Suppressor macrophage treated with lipopolysaccharide for 1 hour (primary cell): Measurements from ENCODE around the gene GALNT8.
"Not testable (repeated sequence)": the region's sequence is repeated elsewhere in the genome, so short reads cannot be mapped to it uniquely, and the experiment has no call there.

Source experiments
- DNase-seq, 3 donors: peaks; one replicate each; pipeline ENCODE4 v3.0.0-alpha.2; 2020 to 2022

The GALNT8 gene, protein sequence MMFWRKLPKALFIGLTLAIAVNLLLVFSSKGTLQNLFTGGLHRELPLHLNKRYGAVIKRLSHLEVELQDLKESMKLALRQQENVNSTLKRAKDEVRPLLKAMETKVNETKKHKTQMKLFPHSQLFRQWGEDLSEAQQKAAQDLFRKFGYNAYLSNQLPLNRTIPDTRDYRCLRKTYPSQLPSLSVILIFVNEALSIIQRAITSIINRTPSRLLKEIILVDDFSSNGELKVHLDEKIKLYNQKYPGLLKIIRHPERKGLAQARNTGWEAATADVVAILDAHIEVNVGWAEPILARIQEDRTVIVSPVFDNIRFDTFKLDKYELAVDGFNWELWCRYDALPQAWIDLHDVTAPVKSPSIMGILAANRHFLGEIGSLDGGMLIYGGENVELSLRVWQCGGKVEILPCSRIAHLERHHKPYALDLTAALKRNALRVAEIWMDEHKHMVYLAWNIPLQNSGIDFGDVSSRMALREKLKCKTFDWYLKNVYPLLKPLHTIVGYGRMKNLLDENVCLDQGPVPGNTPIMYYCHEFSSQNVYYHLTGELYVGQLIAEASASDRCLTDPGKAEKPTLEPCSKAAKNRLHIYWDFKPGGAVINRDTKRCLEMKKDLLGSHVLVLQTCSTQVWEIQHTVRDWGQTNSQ

DNA sequence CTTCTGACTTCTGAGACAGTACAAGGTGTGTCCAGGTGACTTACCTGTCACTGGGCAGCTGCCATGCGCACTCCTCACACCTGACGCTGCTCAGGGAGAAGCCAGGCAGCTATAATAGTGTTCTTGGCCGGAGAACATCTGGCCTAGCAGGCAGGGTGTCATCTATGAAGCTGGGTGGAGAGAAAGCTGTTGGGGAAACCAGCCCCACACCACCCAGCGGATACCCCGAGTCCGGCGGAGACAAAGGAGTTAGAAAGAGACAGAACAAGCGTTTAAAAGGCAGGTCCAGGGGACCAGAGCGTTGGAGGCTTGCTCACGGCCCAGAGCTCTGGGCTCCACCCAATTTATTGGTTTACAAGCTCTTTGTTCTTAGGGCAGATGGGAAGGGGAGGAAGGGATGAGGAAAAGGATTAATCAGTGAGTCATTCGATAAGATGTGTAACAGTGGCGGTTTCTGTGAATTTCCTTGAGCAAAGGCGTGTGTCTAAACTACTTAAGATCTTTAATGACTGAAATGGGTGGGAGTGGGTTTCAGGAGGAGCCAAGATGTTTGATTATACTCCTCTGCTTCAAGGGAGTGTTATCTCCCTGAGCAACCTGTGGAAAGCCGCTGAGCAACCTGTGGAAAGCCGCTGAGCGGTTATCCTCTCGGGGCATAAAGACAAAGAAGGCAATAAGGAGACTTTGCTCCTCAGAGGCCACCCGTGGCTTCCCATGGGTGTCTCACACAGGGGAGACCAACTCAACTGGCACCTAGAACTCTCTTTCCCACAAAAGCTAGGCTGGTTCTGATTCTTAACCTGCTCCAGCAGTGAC, at the start of gene GALNT8:
Gene GALNT8, plus strand, starts transcription at position 580 of the 816 bp plus-strand sequence. CDS start 278 bp downstream, outside the sequence.
- no peak for DNase-seq

DNA sequence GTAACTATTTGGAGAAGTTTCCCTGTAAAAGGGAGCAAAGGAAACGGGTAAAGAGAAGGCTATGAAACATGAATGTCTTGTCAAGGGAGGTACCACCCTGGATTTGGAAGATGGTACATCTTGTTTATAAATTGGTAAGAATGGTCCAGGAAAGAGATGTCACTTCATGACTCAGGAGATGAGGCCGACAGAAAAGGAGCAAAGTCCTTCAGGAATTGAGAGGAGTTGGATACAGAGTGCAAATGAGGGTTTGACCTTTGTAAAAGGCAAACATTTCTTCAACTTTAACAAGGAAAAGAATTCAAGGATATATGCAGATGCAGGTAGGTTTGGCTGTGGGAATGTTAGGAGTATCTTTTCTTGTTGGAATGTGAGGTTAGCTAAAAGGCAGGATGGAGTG, 40.5 kb upstream of the GALNT8 start:
- DNase-seq = no peak

DNA sequence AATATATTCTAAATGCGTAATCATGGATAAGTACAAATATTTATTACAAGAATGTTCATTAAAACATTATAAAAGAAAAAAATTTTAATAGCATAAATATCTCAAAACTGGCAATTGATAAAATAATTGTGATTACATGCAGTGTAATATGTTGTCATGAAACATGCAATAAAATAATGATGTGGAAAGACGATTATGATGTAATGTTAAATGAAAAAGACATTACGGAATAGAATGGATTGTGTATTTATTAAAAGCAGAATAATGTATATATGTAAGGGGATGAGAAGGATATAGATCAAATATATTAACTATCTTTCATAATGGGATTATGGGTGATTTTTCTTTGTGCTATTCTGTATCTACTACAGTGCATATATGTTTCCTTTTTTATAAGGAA, 38.5 kb upstream of the GALNT8 start:
- no peak for DNase-seq

DNA sequence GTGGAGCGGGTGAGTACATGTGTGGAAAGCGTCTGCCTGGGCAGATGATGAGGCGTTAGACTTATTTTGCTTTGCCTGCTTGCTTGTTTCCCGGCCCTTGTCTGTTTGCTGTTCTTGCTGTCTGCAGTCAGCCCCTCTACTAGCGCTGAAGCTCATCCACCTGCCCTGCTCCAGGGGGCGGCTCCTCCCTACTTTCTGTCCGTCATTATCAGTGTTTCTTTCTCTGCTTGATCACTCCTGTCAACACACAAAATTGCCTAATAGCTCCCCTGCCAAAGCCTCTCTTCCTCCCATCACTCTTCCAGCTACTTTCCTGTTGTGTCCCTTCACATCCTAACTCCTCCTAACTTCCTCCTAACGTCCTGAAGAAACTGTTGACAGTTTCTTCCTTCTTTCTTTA, 34.9 kb upstream of the GALNT8 start:
- no peak for DNase-seq

DNA sequence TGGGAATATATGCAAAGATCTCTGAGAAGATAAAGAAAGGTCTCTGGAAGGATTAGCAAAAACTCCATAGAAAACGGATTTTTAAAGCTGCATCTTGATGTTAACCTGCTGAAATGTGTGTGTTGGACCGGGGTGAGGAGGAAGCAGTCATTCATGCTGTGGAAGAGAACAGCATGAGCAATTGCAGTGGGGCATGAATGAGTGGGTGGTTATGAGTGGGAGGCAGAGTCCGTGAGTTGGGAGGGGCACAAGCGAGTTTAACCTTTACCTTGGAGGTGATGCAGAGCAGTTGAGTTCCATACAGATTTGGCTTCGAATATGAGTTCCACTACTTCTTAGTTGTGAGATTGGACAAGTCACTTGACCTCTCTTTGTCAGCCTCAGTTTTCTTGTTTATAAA, 29.4 kb upstream of the GALNT8 start:
- DNase-seq = no peak

DNA sequence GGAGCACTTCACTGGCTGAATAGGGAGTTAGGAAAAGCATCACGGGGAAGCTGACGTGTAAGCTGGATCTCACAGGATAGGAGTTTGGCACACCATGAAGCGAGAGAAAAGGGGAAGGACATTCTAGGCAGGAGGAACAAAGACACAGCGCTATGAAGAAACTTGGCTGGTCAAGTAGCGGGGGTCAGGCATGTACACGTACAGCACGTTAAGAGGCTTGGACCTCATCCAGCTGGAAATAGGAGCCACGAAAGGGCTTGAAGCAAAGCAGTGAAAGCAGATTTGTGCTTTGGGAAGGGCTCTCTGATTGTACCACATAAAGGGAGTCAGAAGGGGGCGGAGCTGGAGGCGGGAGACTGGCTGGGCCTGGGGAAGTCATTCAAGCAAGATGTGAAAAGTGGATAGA, 19.6 kb upstream of the GALNT8 start:
- no peak for DNase-seq

DNA sequence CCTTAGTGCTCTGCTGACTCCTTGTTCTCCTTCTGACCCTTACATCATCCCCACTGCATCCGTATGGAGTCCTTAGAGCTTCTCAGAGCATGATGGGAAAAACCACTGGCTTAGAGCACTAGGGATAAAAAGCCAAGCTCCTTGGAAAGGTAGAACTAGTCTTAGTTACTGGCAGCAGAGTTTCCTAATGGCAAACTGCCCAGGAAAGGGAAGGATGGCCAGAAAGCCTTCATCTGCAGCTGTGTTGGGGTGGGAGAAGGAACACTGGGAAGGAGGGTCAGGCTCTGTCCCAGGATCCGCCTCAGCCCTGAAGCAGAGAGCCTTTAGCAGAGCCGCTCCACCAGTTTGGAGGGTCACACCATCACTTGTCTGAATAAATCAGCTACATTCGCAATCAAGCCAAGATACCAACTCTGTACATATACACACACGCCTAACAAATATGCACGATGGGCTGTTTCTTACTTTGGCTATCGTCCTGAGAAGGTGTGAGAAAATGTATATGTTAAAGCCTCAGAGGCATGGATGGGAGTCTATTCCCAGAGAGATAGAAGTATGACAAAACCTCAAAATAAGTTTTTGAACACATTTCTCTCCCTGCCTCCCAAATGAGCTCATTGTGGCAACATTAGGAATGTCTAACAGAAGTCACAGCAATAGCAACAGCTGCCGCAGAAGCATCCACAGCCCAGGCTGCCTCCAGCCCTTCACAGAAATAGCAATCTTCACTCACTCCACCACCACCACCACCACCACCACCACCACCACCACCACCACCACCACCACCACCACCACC, 18.6 kb upstream of the GALNT8 start:
- no peak for DNase-seq

DNA sequence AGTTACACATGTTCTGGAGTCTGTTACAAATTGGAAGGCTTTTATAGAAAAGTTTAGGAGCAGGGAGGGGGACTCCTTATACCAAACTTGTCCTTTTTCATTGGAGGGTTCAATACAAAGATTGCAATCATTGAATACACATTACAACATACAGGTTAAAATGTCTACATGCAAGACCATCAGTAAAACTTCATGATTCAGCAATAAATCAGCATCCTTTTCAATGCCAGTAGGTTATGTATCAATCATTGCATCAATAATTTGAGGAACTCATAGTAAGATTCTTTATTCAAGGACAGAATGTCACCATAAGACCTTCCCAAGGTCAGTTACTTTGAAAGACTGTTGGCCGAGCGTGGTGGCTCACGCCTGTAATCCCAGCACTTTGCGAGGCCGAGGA, 16.5 kb upstream of the GALNT8 start:
- DNase-seq = no peak

DNA sequence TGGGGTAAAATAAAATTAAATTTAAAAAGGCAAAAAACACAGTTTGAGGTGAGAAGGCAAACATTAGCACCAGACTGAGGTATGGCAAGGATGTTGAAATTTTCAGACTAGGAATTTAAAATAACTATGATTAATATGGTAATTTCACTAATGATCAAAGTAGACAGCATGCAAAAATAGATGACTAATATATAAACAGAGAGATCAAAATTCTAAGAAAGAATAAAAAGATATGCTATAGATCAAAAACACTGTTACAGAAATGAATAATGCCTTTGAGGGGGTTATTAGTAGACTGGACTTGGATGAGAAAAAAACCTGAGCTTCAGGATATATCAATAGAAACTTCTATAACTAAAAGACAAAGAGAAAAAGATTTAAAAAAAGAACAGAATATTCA, 14.4 kb upstream of the GALNT8 start:
- no peak for DNase-seq

DNA sequence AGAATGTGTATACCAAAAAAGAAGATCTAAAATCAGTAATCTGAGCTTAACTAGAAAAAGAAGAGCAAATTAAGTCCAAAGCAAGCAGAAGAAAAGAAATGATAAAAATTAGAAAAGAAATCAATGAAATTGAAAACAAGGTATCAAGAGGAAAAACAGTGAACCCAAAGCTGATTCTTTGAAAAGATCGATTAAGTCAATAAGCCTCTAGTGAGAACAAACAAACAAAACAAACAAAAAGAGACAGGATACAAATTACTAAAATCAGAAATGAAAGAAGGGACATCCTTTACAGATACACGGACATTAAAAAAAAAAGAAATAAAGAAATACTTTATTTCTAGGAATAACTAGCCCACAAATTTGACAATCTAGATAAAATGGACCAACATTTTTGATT, 12.9 kb upstream of the GALNT8 start:
- DNase-seq = no peak

DNA sequence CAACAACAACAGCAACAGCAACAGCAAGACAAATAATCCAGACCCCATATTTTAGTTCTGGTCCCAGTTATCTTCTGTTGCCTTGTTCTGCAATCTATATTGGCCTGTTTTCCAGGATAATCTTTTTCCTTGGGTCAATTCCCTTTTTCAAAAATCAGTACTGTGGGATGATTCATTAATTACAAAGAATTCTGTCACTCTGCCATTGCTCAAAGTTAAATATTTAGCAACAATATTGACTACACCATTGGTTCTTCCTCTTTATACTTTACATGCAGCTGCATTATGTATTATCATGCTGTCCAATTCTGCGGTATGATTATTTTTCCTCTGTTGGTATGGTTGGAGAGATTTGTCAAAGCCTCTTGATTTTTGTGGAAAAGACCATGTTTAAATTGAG, 10.1 kb upstream of the GALNT8 start:
- DNase-seq = peak; percentile 6 to 43 (median 33)

DNA sequence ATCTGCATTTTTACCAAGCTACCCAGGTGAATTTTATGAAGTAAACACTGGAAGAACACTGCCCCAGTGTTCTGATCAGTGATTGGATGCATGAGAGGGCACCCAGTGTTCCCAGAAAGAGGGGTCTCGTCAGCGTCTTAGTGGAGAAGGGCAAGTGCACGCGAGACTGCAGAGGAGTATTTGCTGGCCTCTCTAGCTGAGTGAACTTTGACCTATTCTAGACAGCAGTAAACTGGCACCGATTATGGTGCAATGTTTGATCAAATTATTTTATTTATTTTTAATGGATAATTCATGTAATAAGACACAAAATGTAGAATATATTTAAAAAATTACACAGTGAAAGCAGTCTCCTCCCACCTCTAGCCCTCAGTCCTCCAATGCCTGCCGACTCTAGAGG, 5.3 kb upstream of the GALNT8 start:
- DNase-seq = no peak

DNA sequence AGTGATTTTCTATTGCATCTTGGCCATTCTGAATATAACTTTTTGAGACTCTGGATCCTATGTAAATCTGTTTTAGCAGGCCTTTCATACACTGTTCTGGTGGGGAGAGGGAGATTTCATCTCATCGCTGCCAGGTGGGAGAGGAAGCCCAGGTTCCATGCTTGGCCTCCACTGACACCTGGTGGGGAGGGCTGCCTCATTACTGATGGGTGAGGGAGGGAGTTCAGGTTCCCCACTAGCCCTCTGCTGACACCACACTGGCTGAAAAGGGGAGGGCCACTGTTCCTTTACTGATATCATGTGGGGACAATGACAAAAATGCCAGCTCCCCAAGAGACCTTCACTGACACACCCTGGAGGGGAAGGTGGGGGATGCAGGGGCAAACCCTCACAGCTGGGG, 2.4 kb upstream of the GALNT8 start:
- DNase-seq = no peak

DNA sequence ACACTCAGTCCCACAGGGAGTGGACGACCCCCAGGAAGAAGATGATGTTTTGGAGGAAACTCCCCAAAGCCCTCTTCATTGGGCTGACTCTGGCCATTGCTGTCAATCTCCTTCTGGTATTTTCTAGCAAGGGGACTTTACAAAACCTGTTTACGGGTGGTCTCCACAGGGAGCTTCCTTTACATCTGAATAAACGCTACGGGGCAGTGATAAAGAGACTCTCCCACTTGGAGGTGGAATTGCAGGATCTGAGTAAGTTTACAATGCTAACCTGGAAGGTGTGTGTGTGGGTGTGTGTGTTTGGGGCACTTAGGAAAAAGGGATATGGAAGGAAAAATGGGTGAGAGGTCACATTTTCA, 416 bp downstream of the GALNT8 start:
- no peak for DNase-seq

DNA sequence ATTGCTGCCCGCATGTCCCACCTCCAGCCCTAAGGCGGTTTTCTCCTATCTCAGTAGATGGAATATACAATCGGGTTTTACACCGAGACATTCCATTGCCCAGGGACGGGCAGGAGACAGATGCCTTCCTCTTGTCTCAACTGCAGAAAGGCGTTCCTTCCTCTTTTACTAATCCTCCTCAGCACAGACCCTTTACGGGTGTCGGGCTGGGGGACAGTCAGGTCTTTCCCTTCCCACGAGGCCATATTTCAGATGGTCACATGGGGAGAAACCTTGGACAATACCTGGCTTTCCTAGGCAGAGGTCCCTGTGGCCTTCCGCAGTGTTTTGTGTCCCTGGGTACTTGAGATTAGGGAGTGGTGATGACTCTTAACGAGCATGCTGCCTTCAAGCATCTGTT, 1.4 kb downstream of the GALNT8 start:
- DNase-seq = not testable (repeated sequence)

DNA sequence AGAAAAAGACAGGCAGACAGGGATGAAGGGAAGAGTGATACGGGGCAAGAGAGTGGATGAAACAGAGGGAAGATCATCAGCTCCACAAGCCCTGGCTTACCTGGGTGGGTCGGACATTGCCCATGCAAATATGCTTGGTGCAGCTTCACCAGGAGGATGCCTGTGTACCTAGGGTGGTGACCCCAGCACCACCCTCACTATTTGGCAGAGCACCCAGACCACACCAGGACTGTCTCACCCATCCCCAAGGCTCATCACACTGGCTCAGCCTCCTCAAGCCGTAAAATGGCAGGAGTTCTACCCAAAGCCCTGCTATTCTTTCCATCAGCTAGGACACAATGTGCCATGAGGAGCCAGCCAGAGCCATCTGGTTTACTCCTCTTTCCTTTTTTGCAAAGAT, 3.0 kb downstream of the GALNT8 start:
- DNase-seq = no peak

DNA sequence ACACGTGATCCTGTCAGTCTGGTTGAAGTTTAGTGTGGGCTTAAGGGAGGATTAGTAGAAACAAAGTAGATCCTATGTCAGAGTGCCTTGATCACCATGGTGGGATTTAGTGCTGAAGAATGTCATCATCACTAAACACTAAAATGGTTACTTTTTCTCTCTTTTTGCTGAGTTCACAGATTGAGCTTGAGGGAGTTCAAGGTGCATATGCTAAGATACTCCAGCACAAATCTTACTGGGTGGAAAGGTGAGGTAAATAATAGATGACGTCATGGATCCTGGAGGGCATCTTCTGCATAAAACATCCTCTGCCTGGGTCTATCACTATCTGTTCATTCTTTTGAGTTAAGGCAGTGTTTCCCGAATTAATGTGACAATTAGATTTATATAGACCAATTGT, 4.9 kb downstream of the GALNT8 start:
- DNase-seq = no peak

DNA sequence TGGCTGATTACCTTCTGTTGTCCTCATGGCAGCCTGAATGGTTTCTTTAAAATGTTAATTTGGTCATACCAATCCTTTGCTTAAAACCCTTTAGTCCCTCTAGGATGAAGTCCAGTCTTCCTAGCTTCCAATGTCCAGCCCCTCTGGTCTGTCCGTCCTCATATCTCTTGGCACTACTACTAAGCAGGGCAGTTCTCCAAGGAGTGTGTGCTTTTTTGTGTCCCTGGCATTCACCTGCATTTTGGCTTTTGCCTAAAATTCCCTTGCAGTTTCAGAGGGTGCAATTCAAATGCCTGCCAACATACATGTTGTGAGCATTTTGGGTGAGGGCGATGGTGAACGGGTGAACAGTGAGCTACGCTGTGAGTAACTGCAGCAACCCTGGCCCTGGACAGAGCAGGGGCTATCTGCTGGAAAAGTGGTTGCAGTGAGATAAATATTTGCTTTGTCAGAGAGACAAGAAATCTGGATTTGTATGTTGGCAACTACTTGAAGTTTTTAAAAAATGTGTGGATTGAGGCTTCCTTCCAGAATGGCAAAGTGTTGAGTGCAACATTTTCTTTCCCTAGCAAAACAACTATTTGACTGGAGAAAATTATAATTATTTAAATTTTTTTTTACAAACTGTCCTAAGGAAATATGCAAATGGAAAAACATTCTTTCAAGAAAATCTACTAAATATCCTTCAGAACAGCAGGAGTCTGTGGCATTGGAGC, 14.6 kb downstream of the GALNT8 start:
- DNase-seq = no peak

DNA sequence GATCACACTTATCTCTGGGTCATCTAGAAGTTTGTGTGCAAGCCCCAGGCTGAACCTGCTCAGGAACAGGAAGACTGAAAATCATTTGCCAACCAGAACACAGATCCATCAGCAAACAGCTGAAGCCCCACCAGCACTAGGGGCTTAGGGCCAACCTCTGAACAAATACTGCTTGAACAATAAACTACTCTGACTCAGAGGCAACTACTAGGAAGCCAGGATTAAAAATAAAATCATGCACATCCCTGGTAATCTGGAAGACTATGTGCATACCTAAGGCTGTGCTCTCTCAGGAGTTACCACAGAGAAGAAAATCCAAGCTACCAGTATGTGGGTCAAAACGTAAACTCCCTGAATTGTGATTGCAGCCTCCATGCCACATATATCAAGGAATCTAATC, 15.9 kb downstream of the GALNT8 start:
- no peak for DNase-seq

DNA sequence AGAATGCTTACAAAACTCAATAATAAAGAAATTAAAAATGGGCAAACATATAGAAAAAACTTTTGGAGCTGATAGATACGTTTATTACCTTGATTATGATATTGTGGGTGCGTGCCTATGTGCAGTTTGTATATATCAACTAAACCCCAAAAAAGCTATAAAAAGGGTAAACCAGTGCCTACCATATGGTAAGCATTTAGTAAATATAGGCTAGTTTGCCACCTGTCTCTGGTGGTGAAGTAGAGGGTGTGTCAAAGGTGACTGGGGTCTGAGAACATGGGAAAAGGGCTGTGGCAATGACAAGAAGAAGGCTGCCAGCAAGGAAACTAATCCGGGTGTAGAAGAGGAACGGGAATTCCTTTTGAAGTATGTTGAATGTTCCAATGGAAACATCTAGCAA, 18.3 kb downstream of the GALNT8 start:
- DNase-seq = no peak

DNA sequence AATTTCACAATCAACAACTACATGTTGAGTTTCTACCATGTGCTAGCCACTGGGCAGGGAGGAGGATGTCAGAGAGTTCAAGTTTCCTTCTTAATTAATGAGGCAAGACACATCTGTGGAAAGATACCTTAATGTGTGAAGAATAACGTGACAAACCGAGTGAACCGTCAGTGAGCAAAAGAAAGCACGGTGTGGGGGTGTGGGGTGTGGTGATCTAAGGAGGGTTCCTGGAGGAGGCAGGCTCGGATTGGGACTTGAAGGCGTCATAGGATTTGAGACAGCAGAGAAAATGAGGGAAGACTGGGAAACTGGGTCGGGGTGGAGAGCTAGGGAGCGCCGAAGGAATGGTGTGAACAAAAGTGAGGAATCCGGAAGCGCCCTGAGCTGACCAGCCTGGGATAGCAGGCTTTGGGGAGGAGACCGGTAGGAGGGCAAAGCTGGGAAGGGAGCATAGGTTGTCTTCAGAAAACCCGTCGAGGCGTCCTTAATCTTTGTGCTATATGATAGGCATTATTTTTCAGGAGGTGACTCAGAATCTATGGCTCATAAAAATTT, 22.3 kb downstream of the GALNT8 start:
- DNase-seq = no peak

DNA sequence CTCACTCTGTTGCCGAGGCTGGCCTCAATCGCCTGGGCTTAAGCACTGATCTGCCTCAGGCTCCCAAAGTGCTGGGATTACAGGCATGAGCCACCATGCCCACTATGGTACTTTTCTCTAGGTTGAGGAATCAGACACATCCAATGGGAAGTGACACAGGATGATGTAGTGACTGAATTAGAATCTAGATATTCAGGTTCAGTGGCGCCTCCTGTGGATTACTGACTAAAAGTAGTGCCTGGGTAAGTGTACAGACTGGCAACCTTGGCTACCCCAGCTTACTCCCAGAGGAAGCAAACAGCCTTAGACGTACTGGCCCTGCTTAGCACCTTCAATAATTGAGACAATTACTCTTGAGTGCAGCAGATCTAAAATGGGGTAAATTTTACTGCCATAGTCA, 22.8 kb downstream of the GALNT8 start:
- peak in 1 of 3 donors; percentile 6 for DNase-seq
